Bone marrow (tissue), 2 donors: ENCODE results near the gene ZNF90.
"Not testable (repeated sequence)": the region's sequence is repeated elsewhere in the genome, so short reads cannot be mapped to it uniquely, and the experiment has no call there.

ENCODE experiments used
- DNase-seq, 2 donors: peaks; one replicate each; lab custom pipeline; 2025; lab: John Stamatoyannopoulos, UW

Gene ZNF90

DNA sequence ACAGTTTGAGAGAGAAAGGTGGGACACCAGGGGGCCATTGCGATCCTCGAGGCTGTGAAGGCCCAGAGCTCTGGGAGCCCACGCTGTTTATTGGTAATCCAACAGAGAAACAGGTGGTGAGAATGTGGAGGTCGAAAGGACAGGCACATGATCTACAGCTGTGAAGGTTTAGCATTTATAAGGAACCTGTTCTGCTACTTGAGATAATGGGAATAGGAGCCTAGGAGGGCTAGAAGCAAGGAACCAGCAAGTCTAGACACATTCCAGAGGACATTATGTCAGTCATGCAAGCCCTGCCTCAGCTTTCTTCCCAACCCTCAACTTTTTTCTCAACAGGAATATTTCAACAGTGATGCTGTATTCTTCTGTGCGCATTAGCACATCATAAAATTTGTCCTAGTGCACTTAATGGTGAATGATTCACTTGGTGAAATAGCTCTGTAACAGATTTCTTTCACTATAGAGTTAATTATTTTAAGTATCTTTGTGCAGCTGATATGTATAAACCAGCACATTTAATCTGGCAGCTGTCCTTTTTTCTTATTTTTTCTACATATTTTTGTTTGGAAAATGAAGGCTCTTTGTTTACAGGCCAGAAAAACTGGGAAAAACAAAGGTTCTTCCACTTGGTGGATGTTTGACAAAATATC is 25.4 kb downstream of the ZNF90 start:
- no peak for DNase-seq

DNA sequence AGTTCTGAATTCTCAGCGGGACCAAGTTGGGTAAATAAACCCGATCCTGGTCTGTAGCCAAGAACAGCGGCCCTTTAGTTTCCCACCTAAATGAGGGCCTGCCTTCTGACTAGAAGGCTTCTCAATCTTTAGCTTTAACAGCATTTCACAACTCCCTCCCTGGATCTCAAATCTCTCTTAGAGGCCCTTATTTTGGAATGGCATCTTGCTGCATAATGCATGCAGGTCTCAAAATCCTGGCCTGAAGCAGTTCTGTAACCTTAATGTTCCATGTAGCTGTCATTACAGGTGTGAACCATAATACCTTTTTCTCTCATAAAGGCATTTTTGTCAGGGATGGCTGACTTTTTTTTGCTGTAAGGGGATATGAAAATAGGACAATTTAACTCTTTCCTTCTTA is 29.5 kb downstream of the ZNF90 start:
- no peak for DNase-seq

DNA sequence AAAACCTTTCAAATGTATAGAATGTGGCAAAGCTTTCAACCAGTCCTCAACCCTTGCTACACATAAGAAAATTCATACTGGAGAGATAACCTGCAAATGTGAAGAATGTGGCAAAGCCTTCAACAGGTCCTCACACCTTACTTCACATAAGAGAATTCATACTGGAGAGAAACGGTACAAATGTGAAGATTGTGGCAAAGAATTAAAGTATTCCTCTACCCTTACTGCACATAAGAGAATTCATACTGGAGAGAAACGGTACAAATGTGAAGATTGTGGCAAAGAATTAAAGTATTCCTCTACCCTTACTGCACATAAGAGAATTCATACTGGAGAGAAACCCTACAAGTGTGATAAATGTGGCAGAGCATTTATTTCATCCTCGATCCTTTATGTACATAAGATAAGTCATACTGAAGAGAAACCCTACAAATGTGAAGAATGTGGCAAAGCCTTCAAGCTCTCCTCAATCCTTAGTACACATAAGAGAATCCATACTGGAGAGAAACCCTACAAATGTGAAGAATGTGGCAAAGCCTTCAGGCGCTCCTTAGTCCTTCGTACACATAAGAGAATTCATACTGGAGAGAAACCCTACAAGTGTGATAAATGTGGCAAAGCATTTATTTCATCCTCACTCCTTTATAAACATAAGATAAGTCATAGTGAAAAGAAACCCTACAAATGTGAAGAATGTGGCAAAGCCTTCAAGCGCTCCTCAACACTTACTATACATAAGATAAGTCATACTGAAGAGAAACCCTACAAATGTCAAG is 40.5 kb downstream of the ZNF90 start:
- DNase-seq = not testable (repeated sequence)

DNA sequence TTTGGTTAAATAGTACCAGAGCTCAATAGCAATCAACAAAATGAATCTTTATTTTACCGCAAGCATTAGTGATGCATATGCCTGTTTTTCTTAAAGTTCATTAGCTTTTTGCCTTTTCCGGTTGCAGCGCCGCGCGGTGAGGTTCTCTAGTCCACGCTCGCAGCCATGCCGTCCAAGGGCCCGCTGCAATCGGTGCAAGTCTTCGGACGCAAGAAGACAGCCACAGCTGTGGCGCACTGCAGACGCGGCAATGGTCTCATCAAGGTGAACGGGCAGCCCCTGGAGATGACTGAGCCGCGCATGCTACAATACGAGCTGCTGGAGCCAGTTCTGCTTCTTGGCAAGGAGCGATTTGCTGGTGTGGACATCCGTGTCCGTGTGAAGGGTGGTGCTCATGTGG is 47.1 kb downstream of the ZNF90 start:
- no peak for DNase-seq

DNA sequence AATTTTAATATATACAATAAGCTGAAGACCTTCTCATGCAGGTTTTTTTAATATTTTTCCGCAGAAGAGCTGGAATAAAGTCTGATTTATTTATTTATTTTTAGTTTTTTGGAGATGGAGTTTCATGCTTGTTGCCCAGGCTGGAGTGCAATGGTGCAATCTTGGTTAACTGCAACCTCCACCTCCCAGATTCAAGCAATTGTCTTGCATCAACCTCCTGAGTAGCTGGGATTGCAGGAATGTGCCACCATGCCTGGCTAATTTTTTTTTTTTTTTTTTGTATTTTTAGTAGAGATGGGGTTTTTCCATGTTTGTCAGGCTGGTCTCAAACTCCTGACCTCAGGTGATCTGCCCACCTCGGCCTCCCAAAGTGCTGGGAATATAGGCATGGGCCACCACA is 55.1 kb downstream of the ZNF90 start:
- DNase-seq = not testable (repeated sequence)

DNA sequence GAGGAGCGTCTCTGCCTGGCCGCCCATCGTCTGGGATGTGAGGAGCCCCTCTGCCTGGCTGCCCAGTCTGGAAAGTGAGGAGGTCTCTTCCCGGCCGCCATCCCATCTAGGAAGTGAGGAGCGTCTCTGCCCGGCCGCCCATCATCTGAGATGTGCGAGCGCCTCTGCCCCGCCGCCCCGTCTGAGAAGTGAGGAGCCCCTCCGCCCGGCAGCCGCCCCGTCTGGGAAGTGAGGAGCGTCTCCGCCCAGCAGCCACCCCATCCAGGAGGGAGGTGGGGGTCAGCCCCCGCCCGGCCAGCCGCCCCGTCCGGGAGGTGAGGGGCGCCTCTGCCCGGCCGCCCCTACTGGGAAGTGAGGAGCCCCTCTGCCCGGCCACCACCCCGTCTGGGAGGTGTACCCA is 59.9 kb downstream of the ZNF90 start:
- not testable (repeated sequence) for DNase-seq

DNA sequence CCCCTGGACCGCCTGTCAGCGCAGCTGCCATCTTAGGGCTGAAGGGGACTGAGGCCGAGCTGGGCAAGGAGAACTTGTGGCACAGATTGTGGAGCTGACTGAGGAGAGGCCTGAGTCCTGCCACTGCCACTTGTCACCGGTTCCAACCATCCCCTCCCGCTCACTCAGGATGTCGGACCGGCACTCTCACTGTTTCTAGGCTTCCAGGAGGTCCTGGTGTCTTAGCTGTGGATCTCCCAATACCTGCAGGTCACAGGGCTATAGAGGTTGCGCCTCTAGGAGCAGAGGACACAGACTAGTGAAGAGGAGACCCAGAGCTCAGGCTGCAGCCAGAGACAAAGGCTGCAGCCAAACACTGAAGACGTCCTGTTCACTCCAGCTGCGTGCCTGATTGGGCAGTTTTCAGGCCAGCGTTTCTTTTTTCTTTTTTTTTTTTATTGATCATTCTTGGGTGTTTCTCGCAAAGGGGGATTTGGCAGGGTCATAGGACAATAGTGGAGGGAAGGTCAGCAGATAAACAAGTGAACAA is 73.9 kb downstream of the ZNF90 start:
- DNase-seq = no peak

DNA sequence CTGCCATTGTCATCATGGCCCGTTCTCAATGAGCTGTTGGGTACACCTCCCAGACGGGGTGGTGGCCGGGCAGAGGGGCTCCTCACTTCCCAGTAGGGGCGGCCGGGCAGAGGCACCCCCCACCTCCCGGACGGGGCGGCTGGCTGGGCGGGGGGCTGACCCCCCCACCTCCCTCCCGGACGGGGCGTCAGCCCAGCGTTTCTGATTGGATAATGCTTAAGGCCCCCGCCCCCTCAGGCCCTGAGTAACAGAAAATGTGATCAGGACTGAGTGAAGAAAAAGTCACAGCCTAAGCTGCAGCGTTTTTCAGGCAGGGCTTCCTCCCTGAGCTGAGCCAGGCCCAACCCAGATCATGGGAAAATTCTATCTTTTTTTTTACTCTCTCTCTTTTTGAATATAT is 74.7 kb downstream of the ZNF90 start:
- DNase-seq = not testable (repeated sequence)

DNA sequence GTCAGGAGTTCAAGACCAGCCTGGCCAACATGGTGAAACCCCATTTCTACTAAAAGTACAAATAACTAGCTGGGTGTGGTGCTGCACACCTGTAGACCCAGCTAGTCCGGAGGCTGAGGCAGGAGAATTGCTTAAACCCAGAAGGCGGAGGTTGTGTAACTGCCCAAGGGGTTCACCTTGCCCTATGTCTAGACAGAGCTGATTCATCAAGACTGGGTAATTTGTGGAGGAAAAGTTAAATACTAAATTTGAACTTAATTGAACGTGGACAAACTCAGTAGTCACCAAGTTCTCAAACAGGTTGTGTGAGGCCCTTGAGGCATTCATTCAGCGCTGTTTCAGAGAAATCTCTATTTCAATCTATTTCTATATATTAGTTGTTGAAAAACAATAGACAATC is 75.5 kb downstream of the ZNF90 start:
- no peak for DNase-seq

DNA sequence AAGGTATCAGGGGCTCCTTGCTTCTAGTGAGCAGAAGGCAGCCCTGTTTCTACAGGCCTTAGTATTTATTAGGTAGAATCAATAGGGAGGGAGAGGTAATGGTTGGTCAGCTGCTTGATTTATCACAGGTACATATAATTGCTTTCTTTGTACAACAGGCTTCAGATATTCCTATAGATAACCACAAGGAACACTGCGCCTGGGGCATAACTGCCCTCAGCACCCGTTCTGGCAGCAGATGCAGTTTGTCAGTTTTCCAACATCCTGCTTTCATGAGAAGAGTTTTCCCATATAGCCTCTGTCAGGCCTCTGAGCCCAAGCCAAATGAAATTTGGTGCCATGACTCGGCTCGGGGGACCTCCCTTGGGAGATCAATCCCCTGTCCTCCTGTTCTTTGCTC is 76.8 kb downstream of the ZNF90 start:
- DNase-seq = no peak

DNA sequence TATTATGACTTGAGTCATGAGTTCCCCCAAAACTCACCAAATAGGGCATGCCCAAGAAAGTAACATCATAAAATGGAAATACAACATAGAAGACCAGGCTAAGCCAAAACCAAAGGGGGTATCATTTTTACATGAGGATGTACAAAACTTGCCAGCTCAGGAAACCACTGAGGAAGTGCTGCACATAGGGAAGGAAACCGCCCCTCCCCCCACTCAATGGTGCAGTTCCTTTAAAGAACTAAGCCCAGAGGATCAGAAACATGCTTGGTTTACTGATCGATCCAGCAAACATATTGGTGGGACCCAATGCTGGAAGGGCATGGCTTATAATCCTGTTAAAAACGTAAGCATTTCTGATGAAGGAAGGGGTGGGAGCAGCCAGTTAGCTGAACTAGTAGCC is 85.0 kb downstream of the ZNF90 start:
- DNase-seq = no peak

DNA sequence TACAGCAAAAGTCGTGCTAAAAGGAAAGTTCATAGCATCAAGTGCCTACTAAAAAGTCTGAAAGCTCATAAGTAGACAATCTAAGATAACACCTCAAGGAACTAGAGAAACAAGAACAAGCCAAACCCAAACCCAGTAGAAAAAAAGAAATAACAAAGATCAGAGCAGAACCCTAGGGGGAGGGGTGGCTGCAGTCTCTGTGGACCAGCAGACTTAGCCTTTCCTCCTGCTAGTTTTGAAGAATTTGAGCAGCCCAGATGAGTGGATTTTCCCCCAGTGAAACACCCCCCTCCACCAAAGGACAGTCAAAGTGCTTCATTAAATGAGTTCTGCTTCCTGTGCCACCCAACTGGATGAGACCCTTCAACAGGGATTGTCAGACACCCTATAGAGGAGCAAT is 86.7 kb downstream of the ZNF90 start:
- DNase-seq = no peak

DNA sequence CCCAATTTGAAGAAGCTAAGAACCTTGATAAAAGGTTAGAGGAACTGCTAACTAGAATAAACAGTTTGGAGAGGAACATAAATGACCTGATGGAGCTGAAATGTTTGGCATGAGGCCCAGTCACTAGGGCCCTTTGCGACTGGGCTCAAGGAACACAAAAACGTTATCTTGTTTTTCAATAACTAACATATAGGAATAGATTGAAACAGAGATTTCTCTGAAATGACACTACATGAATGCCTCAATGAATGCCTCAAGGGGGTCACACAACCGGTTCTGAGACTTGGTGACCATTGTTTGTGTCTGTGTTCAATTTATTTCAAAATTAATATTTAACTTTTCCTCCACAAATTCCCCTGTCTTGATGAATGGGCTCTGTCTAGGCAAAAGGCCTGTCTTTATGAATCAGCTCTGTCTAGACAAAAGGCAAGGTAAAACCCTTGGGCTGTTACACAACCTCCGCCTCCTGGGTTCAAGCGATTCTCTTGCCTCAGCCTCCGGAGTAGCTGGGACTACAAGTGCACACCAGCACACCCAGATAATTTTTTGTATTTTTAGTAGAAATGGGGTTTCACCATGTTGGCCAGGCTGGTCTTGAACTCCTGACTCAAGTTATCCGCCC is 88.3 kb downstream of the ZNF90 start:
- DNase-seq = no peak

DNA sequence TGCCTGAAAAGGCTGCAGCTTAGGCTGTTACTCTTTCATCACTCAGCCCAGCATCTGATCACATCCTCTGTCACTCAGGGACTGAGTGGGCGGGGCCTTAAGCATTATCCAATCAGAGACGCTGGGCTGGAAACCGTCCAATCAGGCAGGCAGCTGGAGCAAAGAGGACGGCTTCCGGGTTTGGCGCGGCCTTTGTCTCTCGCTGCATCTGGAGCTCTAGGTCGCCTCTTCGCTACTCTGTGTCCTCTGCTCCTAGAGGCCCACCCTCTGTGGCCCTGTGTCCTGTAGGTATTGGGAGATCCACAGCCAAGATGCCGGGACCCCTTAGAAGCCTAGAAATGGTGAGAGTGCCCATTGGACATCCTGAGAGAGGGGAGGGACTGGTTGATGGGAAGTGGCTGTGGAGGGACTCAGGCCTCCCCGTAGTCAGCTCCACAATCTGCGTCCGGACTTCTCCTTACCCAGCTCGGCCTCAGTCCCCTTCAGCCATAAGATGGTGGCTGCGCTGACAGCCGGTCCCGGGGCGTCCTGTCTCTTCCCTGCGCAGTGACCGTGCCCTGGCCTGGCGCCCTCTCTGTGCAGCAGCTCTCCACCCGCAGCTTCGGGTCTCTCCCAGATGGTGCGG is 89.3 kb downstream of the ZNF90 start, which contains the start of gene ZNF486:
ZNF486 (plus strand) TSS at position 195 of the 625 bp plus-strand sequence; CDS start at position 312, 117 bp downstream.
- peak; percentile 55 to 63 for DNase-seq

DNA sequence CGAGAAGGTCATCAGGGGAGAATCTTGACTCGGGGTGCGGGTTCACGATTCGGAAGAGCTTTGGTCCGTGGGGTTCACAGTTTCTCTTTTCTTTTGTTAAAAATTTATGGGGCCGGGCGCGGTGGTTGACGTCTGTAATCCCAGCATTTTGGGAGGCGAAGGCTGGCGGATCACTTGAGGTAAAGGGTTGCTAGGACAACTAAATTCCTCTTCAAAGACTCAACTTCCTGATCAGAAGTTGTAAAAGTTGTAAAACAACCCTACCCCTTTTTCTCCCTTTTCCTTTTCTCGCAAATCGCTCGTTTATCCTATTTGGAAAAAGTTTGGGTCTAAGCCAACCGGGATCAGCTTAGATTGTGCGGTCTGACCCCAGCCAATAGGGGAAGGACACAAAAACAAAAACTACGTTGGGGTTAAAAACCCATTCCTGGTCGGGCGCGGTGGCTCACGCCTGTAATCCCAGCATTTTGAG is 89.9 kb downstream of the ZNF90 start:
- DNase-seq = no peak
